Ishikawa (cell line): ENCODE measurements around the gene EVA1A.

ENCODE experiments used
- CEBPB ChIP-seq: IDR thresholded peaks from 2 replicates; pipeline ENCODE4 v1.6.1; 2012
- CREB1 ChIP-seq: IDR thresholded peaks from 2 replicates; pipeline ENCODE4 v1.6.1; 2012; ENCODE audit warnings: low read depth
- EGR1 ChIP-seq: IDR thresholded peaks from 2 replicates; pipeline ENCODE4 v1.6.1; 2012
- EP300 ChIP-seq: IDR thresholded peaks from 2 replicates; pipeline ENCODE4 v1.6.1; 2012; ENCODE audit warnings: borderline replicate concordance
- FOXM1 ChIP-seq: IDR thresholded peaks from 2 replicates; pipeline ENCODE4 v1.6.1; 2012; ENCODE audit warnings: low read depth, borderline replicate concordance
- MAX ChIP-seq: IDR thresholded peaks from 2 replicates; pipeline ENCODE4 v1.6.1; 2012
- NFIC ChIP-seq: IDR thresholded peaks from 2 replicates; pipeline ENCODE4 v1.6.1; 2012
- RAD21 ChIP-seq: IDR thresholded peaks from 2 replicates; pipeline ENCODE4 v1.6.1; 2012; ENCODE audit warnings: low read depth
- REST ChIP-seq: IDR thresholded peaks from 2 replicates; pipeline ENCODE4 v1.6.1; 2012; ENCODE audit warnings: low read depth, mild to moderate bottlenecking
- TAF1 ChIP-seq: IDR thresholded peaks from 2 replicates; pipeline ENCODE4 v1.6.1; 2012; ENCODE audit warnings: low read depth, mild to moderate bottlenecking
- TCF12 ChIP-seq: IDR thresholded peaks from 2 replicates; pipeline ENCODE4 v1.6.1; 2012; ENCODE audit warnings: low read depth
- USF1 ChIP-seq: IDR thresholded peaks from 2 replicates; pipeline ENCODE4 v1.6.1; 2012
- ZBTB7A ChIP-seq: IDR thresholded peaks from 2 replicates; pipeline ENCODE4 v1.6.1; 2012; ENCODE audit warnings: low read depth

GRCh38 chr2:75579186-75579585 is 18.4 kb upstream of the EVA1A start:
- TF ChIP-seq TAF1 = no peak
- TF ChIP-seq NFIC = no peak
- no peak for TF ChIP-seq EP300
- TF ChIP-seq CREB1 = no peak
- TF ChIP-seq EGR1 = no peak
- TF ChIP-seq REST = no peak
- TF ChIP-seq FOXM1 = no peak
- no peak for TF ChIP-seq USF1
- no peak for TF ChIP-seq CEBPB
- no peak for TF ChIP-seq MAX
- no peak for TF ChIP-seq RAD21
- TF ChIP-seq TCF12 = no peak
- no peak for TF ChIP-seq ZBTB7A
